Glutamatergic neuron (in vitro differentiated cells): ENCODE measurements around the gene ARL8A. TPM values are rescaled to one million over a fixed set of nuclear protein-coding genes. Genes with fewer than 3 reads are reported as not detected.
"Not testable (repeated sequence)": the region's sequence is repeated elsewhere in the genome, so short reads cannot be mapped to it uniquely, and the experiment has no call there.

Experiments
- DNase-seq: peaks from one replicate; pipeline ENCODE4 v3.0.0; 2022
- H3K27ac Mint-ChIP-seq: one replicate; pipeline ENCODE4 v1.8.0; 2020; ENCODE audit warnings: mild to moderate bottlenecking, mixed read lengths, inconsistent platforms; ENCODE audit not compliant: unreplicated experiment
- H3K27me3 Mint-ChIP-seq: one replicate; pipeline ENCODE4 v1.8.0; 2020; ENCODE audit warnings: mild to moderate bottlenecking, moderate library complexity, mixed read lengths, inconsistent platforms; ENCODE audit not compliant: unreplicated experiment
- H3K36me3 Mint-ChIP-seq: one replicate; pipeline ENCODE4 v1.8.0; 2020; ENCODE audit warnings: mild to moderate bottlenecking, mixed read lengths, inconsistent platforms; ENCODE audit not compliant: unreplicated experiment
- H3K4me1 Mint-ChIP-seq: one replicate; pipeline ENCODE4 v1.8.0; 2020; ENCODE audit warnings: mild to moderate bottlenecking, low read depth, mixed read lengths, inconsistent platforms; ENCODE audit not compliant: unreplicated experiment
- H3K4me3 Mint-ChIP-seq: one replicate; pipeline ENCODE4 v1.8.0; 2020; ENCODE audit warnings: mild to moderate bottlenecking, mixed read lengths, inconsistent platforms; ENCODE audit not compliant: unreplicated experiment
- H3K9me3 Mint-ChIP-seq: one replicate; pipeline ENCODE4 v1.8.0; 2020; ENCODE audit warnings: mild to moderate bottlenecking, moderate library complexity, mixed read lengths, inconsistent platforms; ENCODE audit not compliant: unreplicated experiment
- total RNA-seq: library from RNA; stranded (reverse); fragmentation: NEBNext Ultra II Directional; extraction: Animal tissue kit (Norgen Biotek cat#: 25700); gene quantifications from one replicate; pipeline ENCODE4 v1.2.1, GENCODE V29; 2021; ENCODE audit not compliant: unreplicated experiment
- TF ChIP-seq, protein P1 (sequence below): fragments of 200-600 bp; sonication (generic); IDR thresholded peaks from one replicate; pipeline ENCODE4 v1.5.0; 2021; ENCODE audit not compliant: partially characterized antibody, unreplicated experiment

The ARL8A gene
- total RNA-seq, 1 donor from 2014 or later = 160 TPM

DNA sequence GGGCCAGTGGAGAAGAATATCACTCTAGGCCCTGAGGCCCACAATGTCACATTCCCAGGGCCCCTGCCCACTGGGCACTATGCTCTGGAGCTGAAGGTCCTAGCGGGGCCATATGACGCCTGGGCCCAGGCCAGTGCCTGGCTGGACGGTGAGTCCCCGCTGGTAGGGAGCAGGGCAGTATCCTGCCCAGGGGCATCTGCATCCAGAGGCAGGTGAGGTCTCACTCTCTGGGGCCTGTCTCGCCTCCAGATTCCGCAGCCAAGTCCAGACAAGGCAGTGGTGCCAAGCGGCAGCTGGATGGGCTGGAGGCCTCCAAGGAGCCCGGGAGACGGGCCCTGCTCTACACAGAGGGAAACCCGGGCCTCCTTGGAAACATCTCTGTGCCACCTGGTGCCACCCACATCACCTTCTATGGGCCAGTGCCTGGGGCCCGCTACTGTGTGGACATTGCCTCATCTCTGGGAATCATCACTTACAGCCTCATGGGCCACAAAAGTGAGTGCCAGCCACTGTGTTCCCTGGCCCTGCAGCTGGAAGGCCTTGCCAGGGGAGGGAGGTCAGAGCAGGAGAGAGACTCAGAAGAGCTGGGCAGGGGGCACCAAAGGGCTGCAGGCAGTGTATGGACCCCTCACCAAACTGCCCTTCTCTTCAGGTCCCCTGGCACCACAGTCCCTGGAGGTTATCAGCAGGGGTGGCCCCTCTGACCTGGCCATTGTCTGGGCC, 26.9 kb upstream of the ARL8A start:
- TF ChIP-seq, protein P1, sequence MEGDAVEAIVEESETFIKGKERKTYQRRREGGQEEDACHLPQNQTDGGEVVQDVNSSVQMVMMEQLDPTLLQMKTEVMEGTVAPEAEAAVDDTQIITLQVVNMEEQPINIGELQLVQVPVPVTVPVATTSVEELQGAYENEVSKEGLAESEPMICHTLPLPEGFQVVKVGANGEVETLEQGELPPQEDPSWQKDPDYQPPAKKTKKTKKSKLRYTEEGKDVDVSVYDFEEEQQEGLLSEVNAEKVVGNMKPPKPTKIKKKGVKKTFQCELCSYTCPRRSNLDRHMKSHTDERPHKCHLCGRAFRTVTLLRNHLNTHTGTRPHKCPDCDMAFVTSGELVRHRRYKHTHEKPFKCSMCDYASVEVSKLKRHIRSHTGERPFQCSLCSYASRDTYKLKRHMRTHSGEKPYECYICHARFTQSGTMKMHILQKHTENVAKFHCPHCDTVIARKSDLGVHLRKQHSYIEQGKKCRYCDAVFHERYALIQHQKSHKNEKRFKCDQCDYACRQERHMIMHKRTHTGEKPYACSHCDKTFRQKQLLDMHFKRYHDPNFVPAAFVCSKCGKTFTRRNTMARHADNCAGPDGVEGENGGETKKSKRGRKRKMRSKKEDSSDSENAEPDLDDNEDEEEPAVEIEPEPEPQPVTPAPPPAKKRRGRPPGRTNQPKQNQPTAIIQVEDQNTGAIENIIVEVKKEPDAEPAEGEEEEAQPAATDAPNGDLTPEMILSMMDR = no peak
- H3K36me3 Mint-ChIP-seq = no peaks in the 10 kb centered on the region
- peaks cover 7% of the 10 kb centered on the region for H3K27me3 Mint-ChIP-seq
- H3K4me3 Mint-ChIP-seq = no peak overlapping the region
- H3K27ac Mint-ChIP-seq = no peak overlapping the region
- no peak for DNase-seq
- peaks cover 5% of the 10 kb centered on the region for H3K9me3 Mint-ChIP-seq
- peaks cover 7% of the 10 kb centered on the region for H3K4me1 Mint-ChIP-seq

DNA sequence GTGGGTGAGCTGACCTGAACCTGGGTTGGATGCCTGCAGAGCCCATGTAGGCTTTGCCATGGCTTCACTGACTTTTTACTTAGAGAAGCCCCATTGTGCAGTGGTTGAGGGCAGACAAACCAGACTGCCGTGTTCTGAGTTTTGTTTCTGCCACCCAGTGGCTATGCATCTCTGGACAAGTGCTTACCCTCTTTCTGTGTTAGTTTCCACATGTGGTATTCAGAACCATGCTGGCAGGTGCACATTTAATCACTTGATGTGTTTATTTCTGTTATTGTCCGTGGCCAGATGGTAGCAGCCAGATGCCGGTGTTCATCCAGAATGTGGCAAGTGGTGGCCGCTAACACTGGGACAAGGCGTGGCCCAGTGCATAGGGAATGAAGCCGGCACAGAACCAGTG, 26.2 kb upstream of the ARL8A start:
- Mint-ChIP-seq H3K9me3 (peaks cover 5% of the 10 kb centered on the region), H3K36me3 (no peaks in the 10 kb centered on the region), H3K4me1 (peaks cover 7% of the 10 kb centered on the region), H3K27me3 (peaks cover 8% of the 10 kb centered on the region), H3K4me3 (no peak overlapping the region), H3K27ac (no peak overlapping the region)
- no peak for DNase-seq
- TF ChIP-seq, protein P1 = no peak

DNA sequence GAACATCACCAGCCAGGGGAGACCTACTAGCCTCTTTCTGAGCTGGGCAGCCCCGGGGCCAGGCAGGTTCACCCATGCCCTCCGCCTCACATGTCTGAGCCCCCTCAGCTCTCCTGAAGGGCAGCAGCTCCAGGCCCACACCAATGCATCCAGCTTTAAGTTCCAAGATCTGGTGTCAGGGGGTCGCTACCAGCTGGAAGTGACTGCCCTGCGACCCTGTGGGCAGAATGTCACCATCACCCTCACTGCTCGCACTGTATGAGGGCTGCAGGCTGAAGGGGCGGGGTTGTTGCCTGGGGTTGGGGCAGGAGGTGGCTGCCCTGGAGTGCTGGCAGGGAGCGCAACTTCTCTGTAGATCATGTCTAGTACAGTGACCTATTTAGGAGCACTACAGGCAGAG, 24.3 kb upstream of the ARL8A start:
- H3K27ac Mint-ChIP-seq = no peak overlapping the region
- H3K9me3 Mint-ChIP-seq = peaks cover 5% of the 10 kb centered on the region
- DNase-seq = no peak
- H3K36me3 Mint-ChIP-seq = no peaks in the 10 kb centered on the region
- H3K4me1 Mint-ChIP-seq = peaks cover 9% of the 10 kb centered on the region
- TF ChIP-seq, protein P1 = no peak
- H3K27me3 Mint-ChIP-seq = peaks cover 6% of the 10 kb centered on the region
- no peak overlapping the region for H3K4me3 Mint-ChIP-seq

DNA sequence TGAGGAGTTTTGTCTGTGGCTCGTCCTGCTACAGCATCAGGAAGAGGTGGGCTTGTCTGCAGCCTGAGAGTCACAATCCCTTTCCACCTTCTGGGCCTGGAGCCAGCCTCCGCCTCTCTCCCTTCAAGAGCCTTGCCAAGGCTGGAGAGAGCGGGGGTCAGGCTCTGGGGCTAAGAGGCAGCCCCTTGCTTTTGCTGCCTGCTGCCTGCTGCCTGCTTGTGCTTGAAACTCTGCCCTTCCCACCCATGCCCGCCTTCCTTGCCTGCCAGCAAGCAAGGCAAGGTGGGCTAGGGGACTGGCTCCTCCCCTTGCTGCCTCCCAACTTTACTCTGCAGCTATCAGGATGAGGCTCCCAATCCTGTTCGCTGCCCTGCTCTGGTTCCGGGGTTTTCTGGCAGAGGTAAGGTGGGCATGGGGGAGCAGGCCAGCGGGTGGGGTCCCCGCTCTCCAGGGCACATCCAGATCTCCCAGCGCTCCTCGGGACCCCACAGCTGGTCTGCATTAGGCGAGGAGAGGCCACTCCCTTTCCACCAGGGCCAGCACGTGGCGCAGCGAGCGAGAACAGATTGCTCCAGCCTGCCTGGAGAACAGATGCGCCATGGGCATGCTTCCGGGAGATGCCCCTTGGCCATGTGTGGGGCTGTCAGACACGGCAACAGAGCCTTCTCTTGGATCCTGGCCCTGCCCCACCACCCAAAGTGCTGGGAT, 23.3 kb upstream of the ARL8A start:
- peak overlapping the region; percentile 16 for H3K4me3 Mint-ChIP-seq
- H3K27ac Mint-ChIP-seq = no peak overlapping the region
- peaks cover 5% of the 10 kb centered on the region for H3K9me3 Mint-ChIP-seq
- no peaks in the 10 kb centered on the region for H3K36me3 Mint-ChIP-seq
- TF ChIP-seq, protein P1 = no peak
- H3K4me1 Mint-ChIP-seq = peaks cover 9% of the 10 kb centered on the region
- peaks cover 6% of the 10 kb centered on the region for H3K27me3 Mint-ChIP-seq
- peak; percentile 52 for DNase-seq

DNA sequence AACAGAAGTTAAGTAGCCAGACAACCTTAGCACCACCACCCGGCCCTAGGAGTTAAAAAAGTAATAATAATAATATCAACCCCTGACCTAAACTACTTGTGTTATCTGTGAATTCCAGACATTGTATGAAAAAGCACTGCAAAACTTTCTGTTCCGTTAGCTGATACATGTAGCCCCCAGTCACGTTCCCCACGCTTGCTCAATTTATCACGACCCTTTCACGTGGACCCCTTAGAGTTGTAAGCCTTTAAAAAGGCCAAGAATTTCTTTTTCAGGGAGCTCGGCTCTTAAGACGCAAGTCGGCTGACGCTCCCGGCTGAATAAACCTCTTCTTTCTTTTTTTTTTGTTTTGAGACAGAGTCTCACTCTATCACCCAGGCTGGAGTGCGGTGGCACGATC, 22.5 kb upstream of the ARL8A start:
- H3K36me3 Mint-ChIP-seq, H3K4me3 Mint-ChIP-seq: not testable (repeated sequence)
- H3K27me3 Mint-ChIP-seq = peaks cover 11% of the 10 kb centered on the region

More for the DNA sequence above, 22.5 kb upstream of the ARL8A start:
- not testable (repeated sequence) for H3K27ac Mint-ChIP-seq, H3K9me3 Mint-ChIP-seq, DNase-seq
- H3K4me1 Mint-ChIP-seq = peaks cover 12% of the 10 kb centered on the region
